Measurements from ENCODE around the gene NT5E.

DNA sequence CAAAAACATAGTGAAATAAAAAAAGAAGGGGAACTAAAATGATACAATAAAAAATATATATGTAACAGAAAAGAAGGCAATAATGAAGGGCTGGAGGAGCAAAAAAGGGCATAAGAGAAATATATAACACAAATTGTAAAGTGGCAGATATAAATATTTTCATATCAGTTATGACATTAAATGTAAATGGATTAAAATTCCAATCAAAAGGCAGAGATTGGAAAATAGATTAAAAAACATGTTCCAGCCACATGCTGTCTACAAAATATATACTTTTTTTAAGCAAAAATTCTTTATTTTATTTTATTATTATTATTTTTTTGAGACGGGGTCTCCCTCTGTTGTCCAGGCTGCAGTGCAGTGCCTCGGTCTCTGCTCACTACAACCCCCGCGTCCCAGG lies 23.9 kb upstream of the NT5E start:
- no peak for TF ChIP-seq CTCF (IDR thresholded peaks at IDR 0.05)
- no peak for TF ChIP-seq POLR2A (IDR thresholded peaks at IDR 0.05)
